Gastrocnemius medialis (tissue), 4 donors: Measurements from ENCODE around the gene OGT. TPM values are rescaled to one million over a fixed set of nuclear protein-coding genes. Genes with fewer than 3 reads are reported as not detected.

Experiments used
- ATAC-seq, 2 donors: fragments of 150-250 bp; one replicate each; pipeline ENCODE4 v1.9.1; 2016
- DNase-seq, 2 donors: peaks; one replicate each; pipeline ENCODE4 v3.0.0-alpha.2; 2019
- H3K27ac ChIP-seq, 4 donors: fragments of 200-600 bp; sonication (generic); 1 replicate in 1 of 4; 2 replicates in 3 of 4; pipeline ENCODE4 v1.5.1; 2016 to 2018; ENCODE audit warnings: mild to moderate bottlenecking in 2 of 4, moderate library complexity in 1 of 4
- H3K27me3 ChIP-seq, 3 donors: fragments of 200-600 bp; sonication (generic) in 2 of 3; 1 replicate in 1 of 3; 2 replicates in 2 of 3; pipeline versions ENCODE4 v1.5.1 to v1.6.0; 2016 to 2019; ENCODE audit warnings: mild to moderate bottlenecking in 1 of 3, moderate library complexity in 1 of 3
- H3K36me3 ChIP-seq, 2 donors: fragments of 200-600 bp; sonication (generic) in 1 of 2; one replicate each; pipeline ENCODE4 v1.5.1; 2017 to 2018
- H3K4me1 ChIP-seq, 2 donors: fragments of 200-600 bp; sonication (generic) in 1 of 2; one replicate each; pipeline ENCODE4 v1.5.1; 2016 to 2017; ENCODE audit warnings: mild to moderate bottlenecking in 2 of 2
- H3K4me3 ChIP-seq, 4 donors: fragments of 200-600 bp; sonication (generic) in 3 of 4; 1 replicate in 1 of 4; 2 replicates in 3 of 4; pipeline ENCODE4 v1.5.1; 2016 to 2019; ENCODE audit warnings: mild to moderate bottlenecking in 2 of 4
- H3K9me3 ChIP-seq, 3 donors: fragments of 200-600 bp; sonication (generic) in 2 of 3; 1 replicate in 1 of 3; 2 replicates in 2 of 3; pipeline ENCODE4 v1.5.1; 2016 to 2019
- CTCF ChIP-seq, 5 experiments: fragments of 450-650 bp in 3 of 5; fragments of 200-600 bp in 2 of 5; sonication (generic) in 2 of 5; IDR thresholded peaks in 4 of 5; conservative IDR thresholded peaks in 1 of 5; 1 replicate in 4 of 5; 2 replicates in 1 of 5; pipeline ENCODE4 v1.5.1; 2016 to 2019; ENCODE audit warnings: antibody characterized with exemption in 5 of 5, mild to moderate bottlenecking in 3 of 5, moderate library complexity in 3 of 5
- POLR2A ChIP-seq, 2 donors: fragments of 450-650 bp; IDR thresholded peaks; one replicate each; pipeline ENCODE4 v1.6.1; 2017; ENCODE audit warnings: antibody characterized with exemption in 2 of 2, mild to moderate bottlenecking in 2 of 2, moderate library complexity in 2 of 2
- in situ Hi-C, 4 donors: fragments of 200-750 bp; cut with MboI; loops; one replicate each; pipeline versions ENCODE4 v1.15.0 to v1.8.0; 2017; ENCODE audit warnings: low sequenced_read_pairs in 4 of 4
- intact Hi-C: fragments of 100-400 bp; cut with DNase I; formaldehyde crosslinking; loops from one replicate; pipeline ENCODE4 v1.15.1; 2023; ENCODE audit warnings: low total_unique reads
- total RNA-seq, 4 donors: library from RNA; depleted of rRNA; stranded (reverse); fragments of >200 nt; gene quantifications; one replicate each; pipeline versions ENCODE4 v1.1.0 to v1.2.3, GENCODE V29; 2016

The OGT gene
- total RNA-seq, 4 donors from 2014 or later, result 34.5 to 146 (median 62.1) TPM

- H3K9me3 ChIP-seq, result no peaks in the 10 kb centered on the region
- ATAC-seq, result peak in 1 of 2 donors; percentile 24
- no peaks in the 10 kb centered on the region for H3K36me3 ChIP-seq
- no peaks in the 10 kb centered on the region for H3K27me3 ChIP-seq
- in situ Hi-C loops, result no loop called here
- intact Hi-C loops, result no loop called here
- peak overlapping the region; percentile 78 to 95 (median 90) for H3K27ac ChIP-seq
- TF ChIP-seq POLR2A (IDR thresholded peaks at IDR 0.05), result no peak
- TF ChIP-seq CTCF (IDR thresholded peaks at IDR 0.05 in 4 of 5, conservative IDR thresholded peaks at IDR 0.05 in 1 of 5), result no peak
- H3K4me3 ChIP-seq, result peak overlapping the region; percentile 69 to 87 (median 78)
- H3K4me1 ChIP-seq, result peaks cover 19 to 37% of the 10 kb centered on the region in 2 donors
- peak in 1 of 2 donors; percentile 13 for DNase-seq
Measured at GRCh38 chrX:71536285-71536684, 3.4 kb downstream of the OGT start.

DNA sequence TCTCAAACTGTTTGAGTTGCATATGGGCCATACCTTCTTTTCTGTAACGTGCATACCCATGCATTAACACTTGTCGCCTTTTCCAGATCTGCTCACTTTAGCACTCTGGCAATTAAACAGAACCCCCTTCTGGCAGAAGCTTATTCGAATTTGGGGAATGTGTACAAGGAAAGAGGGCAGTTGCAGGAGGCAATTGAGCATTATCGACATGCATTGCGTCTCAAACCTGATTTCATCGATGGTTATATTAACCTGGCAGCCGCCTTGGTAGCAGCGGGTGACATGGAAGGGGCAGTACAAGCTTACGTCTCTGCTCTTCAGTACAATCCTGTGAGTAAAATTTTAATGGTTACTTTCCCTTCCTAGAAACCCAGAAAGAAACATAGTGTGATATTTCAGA, 4.8 kb downstream of the OGT start:
- in situ Hi-C loops, result no loop called here

DNA sequence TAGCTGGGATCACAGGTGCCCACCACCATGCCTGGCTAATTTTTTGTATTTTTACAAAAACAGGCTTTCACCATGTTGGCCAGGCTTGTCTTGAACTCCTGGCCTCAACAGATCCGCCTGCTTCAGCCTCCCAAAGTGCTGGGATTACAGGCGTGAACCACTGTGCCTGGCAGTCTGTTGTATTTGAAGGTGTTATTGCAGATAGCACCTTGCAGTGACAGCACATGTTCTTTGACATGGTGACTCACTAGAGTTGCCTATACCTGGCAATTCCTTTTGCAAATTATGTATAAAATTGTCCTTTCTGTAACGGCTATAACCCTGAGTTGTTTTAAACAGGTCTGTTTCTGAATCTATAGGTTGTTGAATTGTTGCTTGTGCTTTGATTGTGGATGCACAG, 7.9 kb downstream of the OGT start:
- TF ChIP-seq CTCF (IDR thresholded peaks at IDR 0.05 in 4 of 5, conservative IDR thresholded peaks at IDR 0.05 in 1 of 5) (no peak), POLR2A (IDR thresholded peaks at IDR 0.05) (no peak)
- in situ Hi-C loops, result no loop called here
- Histone ChIP-seq H3K4me1 (peaks cover 43 to 62% of the 10 kb centered on the region in 2 donors), H3K9me3 (no peaks in the 10 kb centered on the region), H3K27me3 (no peaks in the 10 kb centered on the region), H3K4me3 (peak overlapping the region in 2 of 4 donors; percentile 6 to 12), H3K27ac (peak overlapping the region; percentile 68 to 95 (median 90)), H3K36me3 (no peaks in the 10 kb centered on the region)
- intact Hi-C loops, result no loop called here
- no peak for DNase-seq
- ATAC-seq, result no peak

More for the DNA sequence above, 4.8 kb downstream of the OGT start:
- H3K4me1 ChIP-seq, result peaks cover 29 to 50% of the 10 kb centered on the region in 2 donors
- H3K9me3 ChIP-seq, result no peaks in the 10 kb centered on the region
- H3K4me3 ChIP-seq, result no peak overlapping the region
- DNase-seq (no peak), ATAC-seq (no peak)
- H3K27me3 ChIP-seq, result no peaks in the 10 kb centered on the region
- TF ChIP-seq CTCF (IDR thresholded peaks at IDR 0.05 in 4 of 5, conservative IDR thresholded peaks at IDR 0.05 in 1 of 5) (no peak), POLR2A (IDR thresholded peaks at IDR 0.05) (no peak)
- H3K27ac ChIP-seq, result peak overlapping the region in 3 of 4 donors; percentile 87 to 95 (median 94)
- intact Hi-C loops, result no loop called here
- no peaks in the 10 kb centered on the region for H3K36me3 ChIP-seq

- no peaks in the 10 kb centered on the region for H3K27me3 ChIP-seq
- H3K36me3 ChIP-seq, result no peaks in the 10 kb centered on the region
- peak overlapping the region in 1 of 4 donors; percentile 6 for H3K4me3 ChIP-seq
- H3K27ac ChIP-seq, result peak overlapping the region; percentile 68 to 95 (median 90)
- ATAC-seq (no peak), DNase-seq (no peak)
- H3K9me3 ChIP-seq, result no peaks in the 10 kb centered on the region
- peaks cover 43 to 62% of the 10 kb centered on the region in 2 donors for H3K4me1 ChIP-seq
- no peak for TF ChIP-seq CTCF (IDR thresholded peaks at IDR 0.05 in 4 of 5, conservative IDR thresholded peaks at IDR 0.05 in 1 of 5)
- TF ChIP-seq POLR2A (IDR thresholded peaks at IDR 0.05), result no peak
- in situ Hi-C loops (no loop called here), intact Hi-C loops (no loop called here)
Measured at GRCh38 chrX:71541210-71542022, 8.5 kb downstream of the OGT start.
